K562 (cell line): ENCODE measurements around the gene ARHGAP24. TPM values are rescaled to one million over a fixed set of nuclear protein-coding genes. Genes with fewer than 3 reads are reported as not detected.

Source experiments
- ATAC-seq: fragments of 200-7000 bp; cut with Tn5 transposase; 3 replicates; pipeline ENCODE4 v1.9.1; 2020; ENCODE audit warnings: moderate library complexity
- BruUV-seq: library from RNA; stranded (reverse); fragments of 400-500 nt; replicated peaks from 2 replicates; lab custom pipeline; 2021; lab: Mats Ljungman, UMichigan
- CTCF ChIA-PET: fragments of 300-600 bp; formaldehyde crosslinking; extraction: SDS; loops from one replicate; lab custom pipeline; 2021; ENCODE audit warnings: low intra/inter-chr PET ratio; lab: Yijun Ruan, JAX
- POLR2A ChIA-PET: fragments of 300-600, 350-650 bp; sonication (Branson Sonifier 250); formaldehyde crosslinking; extraction: SDS; loops from one replicate; lab custom pipeline; 2021; ENCODE audit warnings: antibody characterized with exemption, inconsistent platforms; lab: Yijun Ruan, JAX
- DNase-seq, 4 experiments: peaks; one replicate each; pipeline versions ENCODE4 v3.0.0 to v3.0.0-alpha.2; 2011 to 2018; ENCODE audit warnings: low spot score in 3 of 4, mixed read lengths in 3 of 4; ENCODE audit errors: extremely low read depth in 1 of 4
- FAIRE-seq: peaks from 2 replicates; lab custom pipeline; 2011; peaks lifted over from hg19 to GRCh38; lab: Jason Lieb, UNC
- H2AFZ ChIP-seq: 2 replicates; pipeline ENCODE4 v1.6.0; 2011; ENCODE audit warnings: low read depth, low read length, control low read depth, inconsistent platforms
- H3K27ac ChIP-seq: fragments of 200-600 bp; 3 replicates; pipeline ENCODE4 v1.8.0; 2011; ENCODE audit warnings: low read depth, mild to moderate bottlenecking, control low read depth, inconsistent platforms, low read length, moderate library complexity, mixed read lengths; ENCODE audit errors: extremely low read depth
- H3K27me3 ChIP-seq, 2 experiments: fragments of 300-600 bp in 1 of 2; 2 replicates in 1 of 2; 3 replicates in 1 of 2; pipeline versions ENCODE4 v1.6.0 to v1.8.0; 2011; ENCODE audit warnings: inconsistent platforms in 2 of 2, low read length in 2 of 2, mild to moderate bottlenecking in 1 of 2, mixed read lengths in 1 of 2, moderate library complexity in 1 of 2; ENCODE audit not compliant: control insufficient read depth in 2 of 2, insufficient read depth in 2 of 2
- H3K36me3 ChIP-seq: fragments of 300-600 bp; 3 replicates; pipeline ENCODE4 v1.8.0; 2011; ENCODE audit warnings: mild to moderate bottlenecking, low read length, inconsistent platforms; ENCODE audit not compliant: control insufficient read depth, insufficient read depth
- H3K4me1 ChIP-seq, 2 experiments: fragments of 200-600 bp in 1 of 2; replicated peaks in 1 of 2; 2 replicates in 1 of 2; 3 replicates in 1 of 2; pipeline versions ENCODE4 v1.5.1 to v1.8.0; 2011; ENCODE audit warnings: inconsistent platforms in 2 of 2, low read length in 2 of 2, mild to moderate bottlenecking in 1 of 2, mixed read lengths in 1 of 2, moderate library complexity in 1 of 2; ENCODE audit not compliant: control insufficient read depth in 2 of 2, insufficient read depth in 2 of 2
- H3K4me2 ChIP-seq: 2 replicates; pipeline ENCODE4 v1.6.1; 2011; ENCODE audit warnings: low read length, control low read depth, inconsistent platforms, mixed read lengths; ENCODE audit not compliant: insufficient read depth
- H3K4me3 ChIP-seq: fragments of 200-600 bp; sonication (generic), shearing (Covaris generic); 2 replicates; pipeline ENCODE4 v1.5.1; 2016; ENCODE audit warnings: control low read depth, inconsistent platforms
- H3K79me2 ChIP-seq: fragments of 200-600 bp; 3 replicates; pipeline ENCODE4 v1.8.0; 2011; ENCODE audit warnings: low read length, inconsistent platforms; ENCODE audit not compliant: control insufficient read depth, insufficient read depth
- H3K9ac ChIP-seq, 2 experiments: 2 replicates each; pipeline versions ENCODE4 v1.6.0 to v1.6.1; 2011; ENCODE audit warnings: low read depth in 2 of 2, low read length in 2 of 2, control low read depth in 1 of 2, inconsistent platforms in 1 of 2, mild to moderate bottlenecking in 1 of 2, mixed read lengths in 1 of 2; ENCODE audit not compliant: insufficient read depth in 1 of 2
- H3K9me1 ChIP-seq: one replicate; pipeline ENCODE4 v1.6.0; 2011; ENCODE audit warnings: inconsistent platforms, mild to moderate bottlenecking, low read length, moderate library complexity; ENCODE audit not compliant: control insufficient read depth, insufficient read depth
- H3K9me3 ChIP-seq: replicated peaks from 2 replicates; pipeline ENCODE4 v1.5.1; 2011; ENCODE audit warnings: low read depth, low read length, inconsistent platforms; ENCODE audit not compliant: control insufficient read depth, insufficient read depth
- H4K20me1 ChIP-seq: replicated peaks from 2 replicates; pipeline ENCODE4 v1.6.1; 2011; ENCODE audit warnings: low read length, inconsistent platforms, mixed read lengths; ENCODE audit not compliant: control insufficient read depth, insufficient read depth
- ETS1 ChIP-seq: conservative IDR thresholded peaks from 2 replicates; pipeline ENCODE4 v1.6.1; 2011; ENCODE audit warnings: low read depth, mild to moderate bottlenecking, low read length; ENCODE audit not compliant: control insufficient read depth
- GMEB1 ChIP-seq: fragments of 250-450 bp; sonication (Bioruptor Pico); IDR thresholded peaks from 2 replicates; pipeline ENCODE4 v1.4.0; 2020; ENCODE audit warnings: mild to moderate bottlenecking
- SNRNP70 ChIP-seq: fragments of 200-400 bp; formaldehyde crosslinking; optimal IDR thresholded peaks from 2 replicates; pipeline ENCODE3; 2017; ENCODE audit warnings: low read depth, low read length
- U2AF1 ChIP-seq: fragments of 200-400 bp; formaldehyde crosslinking; optimal IDR thresholded peaks from 2 replicates; pipeline ENCODE3; 2017; ENCODE audit warnings: mild to moderate bottlenecking, low read depth, low read length, moderate library complexity
- ZFP36 ChIP-seq: fragments of 150-350 bp; IDR thresholded peaks from 2 replicates; pipeline ENCODE4 v1.6.1; 2018; ENCODE audit warnings: low read length, low read depth; ENCODE audit not compliant: partially characterized antibody
- ZKSCAN8 ChIP-seq: fragments of 200-800 bp; sonication (Bioruptor generic); IDR thresholded peaks from 2 replicates; pipeline ENCODE4 v1.6.1; 2016; ENCODE audit warnings: missing genetic modification characterization, missing compliant biosample characterization
- WGBS: fragments of 100-300 bp; shearing (Covaris generic); methylation state at CpG from one replicate; pipeline ENCODE4 v1.1.6; 2016; ENCODE audit warnings: low coverage, mixed read lengths; ENCODE audit not compliant: insufficient coverage; ENCODE audit errors: missing lambda C conversion rate; 5-methylcytosine and 5-hydroxymethylcytosine counted together
- in situ Hi-C: fragments of 300-500 bp; cut with MboI; formaldehyde crosslinking; loops from 4 replicates; pipeline ENCODE4 v1.15.0; 2018; ENCODE audit warnings: inconsistent platforms, mixed read lengths
- intact Hi-C: fragments of 100-400 bp; cut with micrococcal nuclease; formaldehyde crosslinking; loops from 2 replicates; pipeline ENCODE4 v1.14.2; 2022
- polyA plus RNA-seq, 8 experiments: library from polyadenylated mRNA; depleted of rRNA in 4 of 8; stranded (reverse) in 5 of 8; unstranded in 3 of 8; fragments of >200 nt; fragmentation: Nextera tagmentation in 2 of 8; fragmentation: Illumina TruSeq in 1 of 8; extraction: Ambion mirVana in 2 of 8; extraction: Trizol in 1 of 8; gene quantifications; 2 replicates each; pipeline versions ENCODE4 v1.2.1 to v1.2.3, GENCODE V29; 2011 to 2014; ENCODE audit warnings: inconsistent platforms in 1 of 8, missing spikeins in 1 of 8
- total RNA-seq, 7 experiments: library from RNA; depleted of rRNA in 6 of 7; stranded (reverse); fragments of >200 nt in 6 of 7; fragmentation: Illumina TruSeq in 2 of 7; extraction: Trizol in 2 of 7; gene quantifications; 2 replicates each; pipeline versions ENCODE4 v1.2.1 to v1.2.3, GENCODE V29; 2011 to 2021; ENCODE audit warnings: low replicate concordance in 1 of 7
- TF ChIP-seq, protein P1 (sequence below): sonication (generic); formaldehyde crosslinking; IDR thresholded peaks from 2 replicates; pipeline ENCODE4 v1.5.0; 2020; ENCODE audit warnings: missing genetic modification reagents

The ARHGAP24 gene
- total and polyA plus RNA-seq, 9 of the 15 experiments (the other 6 are each of a cell fraction or from before 2014, with no cell fraction given), result 8.0 to 22.6 (median 14.0) TPM

- TF ChIP-seq U2AF1 (no peak), ZKSCAN8 (no peak), SNRNP70 (no peak), ETS1 (no peak)
- TF ChIP-seq, protein P1, sequence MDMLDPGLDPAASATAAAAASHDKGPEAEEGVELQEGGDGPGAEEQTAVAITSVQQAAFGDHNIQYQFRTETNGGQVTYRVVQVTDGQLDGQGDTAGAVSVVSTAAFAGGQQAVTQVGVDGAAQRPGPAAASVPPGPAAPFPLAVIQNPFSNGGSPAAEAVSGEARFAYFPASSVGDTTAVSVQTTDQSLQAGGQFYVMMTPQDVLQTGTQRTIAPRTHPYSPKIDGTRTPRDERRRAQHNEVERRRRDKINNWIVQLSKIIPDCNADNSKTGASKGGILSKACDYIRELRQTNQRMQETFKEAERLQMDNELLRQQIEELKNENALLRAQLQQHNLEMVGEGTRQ (CRISPR knock-in tag), result no peak
- TF ChIP-seq, all 486 proteins: peak for 0
Observed at GRCh38 chr4:85952528-85952927, 477.6 kb downstream of the ARHGAP24 start (continued).

DNA sequence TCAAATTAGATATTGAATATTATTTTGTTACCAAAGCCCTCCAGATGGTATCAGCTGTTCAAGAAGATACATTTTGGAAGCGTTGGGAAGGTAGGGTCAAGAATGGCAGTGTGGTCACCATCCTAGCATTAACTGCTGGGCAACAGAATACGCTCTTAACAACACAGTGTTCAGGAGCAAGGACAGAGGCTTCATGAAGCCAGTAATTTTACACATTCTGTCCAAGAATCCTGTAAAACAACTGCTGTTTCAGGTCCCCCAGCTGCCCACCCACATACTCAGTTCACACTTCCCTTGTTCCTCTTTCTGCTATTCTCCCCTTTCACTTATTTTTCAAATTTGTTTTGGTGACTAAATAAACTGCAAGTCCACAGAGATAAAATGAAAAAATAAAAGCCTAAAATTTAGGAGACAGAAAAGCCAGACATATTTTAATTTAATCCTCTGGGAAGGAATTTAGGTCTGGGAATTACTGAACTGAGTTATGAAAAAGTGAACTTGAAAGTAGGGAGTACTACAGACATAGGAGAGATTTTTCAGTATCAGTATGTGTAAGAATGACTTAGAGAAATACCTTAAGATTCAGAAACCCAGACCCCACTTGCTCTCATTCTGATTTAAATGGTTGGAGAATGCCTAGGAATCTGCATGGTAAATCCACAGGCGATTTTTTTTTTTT, 478.2 kb downstream of the ARHGAP24 start:
- TF ChIP-seq GMEB1 (CRISPR knock-in tag) (no peak), ZFP36 (no peak)

More for the DNA sequence above, 478.2 kb downstream of the ARHGAP24 start:
- Histone ChIP-seq H3K4me1 (peaks cover 3 to 6% of the 10 kb centered on the region in 2 experiments; a peak in 1 of 5 replicates), H3K27ac (no peak overlapping the region), H4K20me1 (no peaks in the 10 kb centered on the region), H3K9me3 (no peaks in the 10 kb centered on the region), H3K27me3 (no peaks in the 10 kb centered on the region), H3K9me1 (no peaks in the 10 kb centered on the region), H3K79me2 (no peaks in the 10 kb centered on the region), H2AFZ (no peak overlapping the region), H3K36me3 (no peaks in the 10 kb centered on the region), H3K4me3 (no peak overlapping the region), H3K4me2 (no peak overlapping the region), H3K9ac (no peak overlapping the region)
- no TSS peak for BruUV-seq
- DNase-seq (no peak), FAIRE-seq (no peak), ATAC-seq (no peak)
- CTCF ChIA-PET, result no interaction called here
- intact Hi-C loops (no loop called here), in situ Hi-C loops (no loop called here)
- 53% methylated on average over 3 of the region's 3 CpGs for WGBS
- POLR2A ChIA-PET, result no interaction called here
